Right cardiac atrium (tissue), 5 donors: ENCODE data around the gene TMEM135. TPM values are rescaled to one million over a fixed set of nuclear protein-coding genes. Genes with fewer than 3 reads are reported as not detected.
A peak's percentile ranks its signal among the peaks of the same experiment; 100 is the strongest.

ENCODE experiments used
- ATAC-seq, 2 donors: fragments of 200-7000 bp; cut with Tn5 transposase; one replicate each; pipeline versions ENCODE4 v1.8.0 to v1.9.1; 2020; ENCODE audit warnings: moderate library complexity in 2 of 2, mild to moderate bottlenecking in 1 of 2
- DNase-seq, 3 donors: peaks; one replicate each; pipeline ENCODE4 v3.0.0-alpha.2; 2020
- H3K27ac ChIP-seq: one replicate; pipeline ENCODE4 v1.5.1; 2013; ENCODE audit warnings: mild to moderate bottlenecking, low read length, control low read depth, moderate library complexity
- H3K27me3 ChIP-seq: one replicate; pipeline ENCODE4 v1.6.1; 2013; ENCODE audit not compliant: control insufficient read depth, insufficient read depth
- H3K4me1 ChIP-seq: one replicate; pipeline ENCODE4 v1.6.1; 2013; ENCODE audit warnings: low read length; ENCODE audit not compliant: control insufficient read depth, insufficient read depth
- H3K4me3 ChIP-seq: one replicate; pipeline ENCODE4 v1.5.1; 2013; ENCODE audit warnings: low read length, control low read depth
- H3K9me3 ChIP-seq: one replicate; pipeline ENCODE4 v1.6.1; 2013; ENCODE audit warnings: low read length; ENCODE audit not compliant: control insufficient read depth
- WGBS: extraction: QIAGEN DNeasy Blood & Tissue Kit; methylation state at CpG from one replicate; pipeline ENCODE4 v1.1.7; 2013; 5-methylcytosine and 5-hydroxymethylcytosine counted together
- intact Hi-C, 4 donors: fragments of 100-400 bp; cut with DNase I; formaldehyde crosslinking; loops; one replicate each; pipeline versions ENCODE4 v1.11.0 to v1.14.0; 2022 to 2023
- polyA plus RNA-seq: library from polyadenylated mRNA; stranded (reverse); fragments of 200-250 nt; gene quantifications from one replicate; pipeline ENCODE4 v1.2.3, GENCODE V29; 2013
- total RNA-seq, 4 donors: library from RNA; stranded (reverse); fragmentation: NEBNext Ultra II Directional; extraction: Animal tissue kit (Norgen Biotek cat#: 25700); gene quantifications; one replicate each; pipeline ENCODE4 v1.2.1, GENCODE V29; 2021
- donor health status: healthy with polysubstance abuse.
- donor health status: DM: no; HTN: yes; CAD: no.
- donor health status: DM: no; HTN: no; CAD: no.
- donor health status: DM: no; HTN: yes; CAD: no; lungs with severe emphysema.
- donor health status: DM: yes; HTN: yes; CAD: no.

The TMEM135 gene
- total and polyA plus RNA-seq, 5 donors: 5.7 to 24.1 (median 18.0) TPM

GRCh38 chr11:87228820-87229219, 191.1 kb downstream of the TMEM135 start:
- WGBS: 84% methylated on average over 2 of the region's 2 CpGs
- DNase-seq (no peak), ATAC-seq (no peak)
- H3K4me3 ChIP-seq: no peak overlapping the region
- H3K4me1 ChIP-seq: no peaks in the 10 kb centered on the region
- H3K27ac ChIP-seq: no peak overlapping the region
- H3K9me3 ChIP-seq: no peaks in the 10 kb centered on the region
- H3K27me3 ChIP-seq: no peaks in the 10 kb centered on the region
- intact Hi-C loops: no loop called here

DNA sequence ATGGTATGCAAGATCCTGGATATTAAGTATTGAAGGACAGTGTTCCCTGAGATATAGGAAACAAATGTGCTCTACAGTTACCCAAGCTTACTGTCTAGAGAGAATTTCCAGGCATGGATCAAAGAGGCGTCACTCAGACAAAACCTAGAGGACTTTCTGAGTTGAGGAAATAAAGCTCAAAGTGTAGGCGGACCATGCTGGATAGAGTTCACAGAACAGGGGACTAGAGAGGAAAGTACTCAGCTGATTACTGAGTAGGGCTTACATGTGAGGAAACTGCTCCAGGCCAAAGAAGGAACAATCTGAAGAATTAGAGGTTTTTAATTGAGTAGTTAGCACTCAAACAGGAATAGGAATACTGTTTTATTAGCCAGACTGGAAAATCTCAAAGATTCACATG, 193.3 kb downstream of the TMEM135 start:
- Histone ChIP-seq H3K27me3 (no peaks in the 10 kb centered on the region), H3K27ac (no peak overlapping the region), H3K4me3 (no peak overlapping the region), H3K9me3 (no peaks in the 10 kb centered on the region), H3K4me1 (no peaks in the 10 kb centered on the region)
- 98% methylated on average over 2 of the region's 2 CpGs for WGBS
- no peak for DNase-seq
- ATAC-seq: no peak
- intact Hi-C loops: no loop called here

GRCh38 chr11:87232320-87232719, 194.6 kb downstream of the TMEM135 start:
- Histone ChIP-seq H3K4me3 (no peak overlapping the region), H3K27me3 (no peaks in the 10 kb centered on the region), H3K9me3 (no peaks in the 10 kb centered on the region), H3K27ac (no peak overlapping the region), H3K4me1 (no peaks in the 10 kb centered on the region)
- DNase-seq: no peak
- intact Hi-C loops: no loop called here
- 98% methylated on average over 1 of the region's 1 CpG for WGBS
- no peak for ATAC-seq

DNA sequence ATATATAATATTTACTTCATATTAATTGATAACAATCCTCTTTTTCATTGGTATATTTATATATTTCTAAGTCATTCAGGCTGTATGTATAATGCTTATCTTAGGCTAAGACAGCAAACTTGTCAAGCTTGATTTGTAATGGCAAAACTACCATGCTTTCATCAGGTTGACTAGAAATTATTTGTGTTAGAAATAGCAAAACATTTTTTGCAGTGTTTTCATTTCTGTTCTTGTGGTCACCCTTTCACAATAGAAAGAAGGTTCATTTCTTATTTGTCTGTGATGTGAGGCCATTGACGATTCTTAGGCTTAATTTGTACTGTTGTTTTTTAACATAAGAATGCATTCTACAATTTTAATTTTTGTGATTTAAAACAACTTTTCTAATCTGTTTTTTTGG, 197.6 kb downstream of the TMEM135 start:
- H3K27me3 ChIP-seq: no peaks in the 10 kb centered on the region
- intact Hi-C loops: no loop called here
- DNase-seq (no peak), ATAC-seq (no peak)
- H3K4me1 ChIP-seq: no peaks in the 10 kb centered on the region
- no peak overlapping the region for H3K4me3 ChIP-seq
- no peaks in the 10 kb centered on the region for H3K9me3 ChIP-seq
- H3K27ac ChIP-seq: no peak overlapping the region
- WGBS: 86% methylated on average over 1 of the region's 1 CpG

- intact Hi-C loops: no loop called here
These were observed 198.6 kb downstream of the TMEM135 start for GRCh38 chr11:87236368-87236767.

GRCh38 chr11:87239001-87239400, 201.3 kb downstream of the TMEM135 start:
- intact Hi-C loops: no loop called here
- no peaks in the 10 kb centered on the region for H3K4me1 ChIP-seq
- H3K4me3 ChIP-seq: no peak overlapping the region
- DNase-seq (no peak), ATAC-seq (peak; percentile 61 to 71)
- no peak overlapping the region for H3K27ac ChIP-seq
- no peaks in the 10 kb centered on the region for H3K27me3 ChIP-seq
- 35% methylated on average over 2 of the region's 2 CpGs for WGBS
- H3K9me3 ChIP-seq: no peaks in the 10 kb centered on the region

More at GRCh38 chr11:87236368-87236767, 198.6 kb downstream of the TMEM135 start:
- Histone ChIP-seq H3K27me3 (no peaks in the 10 kb centered on the region), H3K9me3 (no peaks in the 10 kb centered on the region), H3K27ac (no peak overlapping the region), H3K4me1 (no peaks in the 10 kb centered on the region), H3K4me3 (no peak overlapping the region)
- ATAC-seq (no peak), DNase-seq (no peak)
- 86% methylated on average over 2 of the region's 2 CpGs for WGBS

DNA sequence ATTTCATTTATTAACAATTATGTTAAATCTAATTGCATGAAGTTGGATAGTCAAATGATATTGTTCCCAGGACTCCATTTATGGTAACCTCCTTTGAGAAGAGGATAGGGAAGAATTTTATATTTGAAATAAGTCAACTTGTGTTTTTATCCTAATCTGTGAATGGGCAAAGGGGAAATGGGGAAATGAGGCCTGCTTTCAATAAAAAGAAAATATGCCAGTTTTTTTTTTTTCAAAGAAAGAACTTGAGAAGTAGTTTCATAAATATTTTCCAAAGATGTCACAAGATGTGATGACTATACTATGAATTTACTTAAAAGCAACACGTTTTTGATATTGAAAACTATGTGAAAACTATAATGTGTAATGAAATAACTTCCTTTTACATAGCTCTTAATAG, 201.8 kb downstream of the TMEM135 start:
- Histone ChIP-seq H3K9me3 (no peaks in the 10 kb centered on the region), H3K27me3 (no peaks in the 10 kb centered on the region), H3K4me1 (no peaks in the 10 kb centered on the region), H3K4me3 (no peak overlapping the region), H3K27ac (no peak overlapping the region)
- ATAC-seq (no peak), DNase-seq (no peak)
- WGBS: 49% methylated on average over 1 of the region's 1 CpG
- intact Hi-C loops: no loop called here

GRCh38 chr11:87251560-87251959, 213.8 kb downstream of the TMEM135 start:
- intact Hi-C loops: no loop called here
- no peaks in the 10 kb centered on the region for H3K27me3 ChIP-seq
- 90% methylated on average over 4 of the region's 4 CpGs for WGBS
- peaks cover 3% of the 10 kb centered on the region for H3K4me1 ChIP-seq
- DNase-seq (no peak), ATAC-seq (no peak)
- H3K9me3 ChIP-seq: no peaks in the 10 kb centered on the region
- no peak overlapping the region for H3K27ac ChIP-seq
- no peak overlapping the region for H3K4me3 ChIP-seq

GRCh38 chr11:87252869-87253268, 215.1 kb downstream of the TMEM135 start:
- Histone ChIP-seq H3K27me3 (no peaks in the 10 kb centered on the region), H3K27ac (no peak overlapping the region), H3K9me3 (no peaks in the 10 kb centered on the region), H3K4me1 (peaks cover 3% of the 10 kb centered on the region), H3K4me3 (no peak overlapping the region)
- ATAC-seq (no peak), DNase-seq (no peak)
- intact Hi-C loops: no loop called here

DNA sequence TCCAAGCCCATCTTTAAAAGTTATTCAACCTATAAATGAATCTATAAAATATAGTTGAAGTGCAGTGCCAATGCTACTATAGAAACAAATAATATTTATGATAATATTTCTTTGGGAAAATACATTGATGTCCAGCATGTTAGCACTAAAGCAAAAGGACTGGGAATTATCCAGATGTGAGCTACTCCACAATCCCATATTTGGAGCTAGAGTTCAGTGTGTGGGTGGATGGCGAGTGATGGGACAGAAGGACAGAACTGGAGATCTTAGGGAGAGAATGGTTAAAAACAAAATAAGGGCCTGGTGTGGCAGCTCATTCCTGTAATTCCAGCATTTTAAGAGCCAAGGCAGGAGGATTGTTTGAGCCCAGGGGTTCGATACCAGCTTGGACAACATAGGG, 216.8 kb downstream of the TMEM135 start:
- DNase-seq: no peak

DNA sequence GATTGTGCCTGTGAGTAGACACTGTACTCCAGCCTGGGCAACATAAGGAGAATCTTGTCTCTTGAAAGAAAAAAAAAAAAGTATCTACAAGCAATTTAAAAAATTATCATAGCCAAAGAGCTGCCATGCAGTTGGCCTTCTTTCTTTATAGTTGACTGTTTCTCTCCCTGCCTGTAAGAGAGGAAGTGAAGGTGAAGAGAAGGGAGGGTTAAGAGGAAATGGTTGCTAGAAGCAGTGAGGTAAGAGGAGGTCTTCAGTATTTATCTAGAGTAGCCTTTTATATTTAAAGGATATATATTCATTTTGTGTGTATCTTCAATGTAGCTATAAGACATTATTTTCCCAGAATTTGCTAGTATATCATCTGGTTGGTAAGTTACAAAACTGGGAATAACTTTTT, 217.9 kb downstream of the TMEM135 start:
- ATAC-seq (no peak), DNase-seq (no peak)
- Histone ChIP-seq H3K27ac (no peak overlapping the region), H3K4me1 (peaks cover 7% of the 10 kb centered on the region), H3K27me3 (no peaks in the 10 kb centered on the region), H3K4me3 (no peak overlapping the region), H3K9me3 (no peaks in the 10 kb centered on the region)
- intact Hi-C loops: no loop called here

More for the DNA sequence above, 216.8 kb downstream of the TMEM135 start:
- Histone ChIP-seq H3K27me3 (no peaks in the 10 kb centered on the region), H3K4me1 (peaks cover 7% of the 10 kb centered on the region), H3K4me3 (no peak overlapping the region), H3K9me3 (no peaks in the 10 kb centered on the region), H3K27ac (no peak overlapping the region)
- 76% methylated on average over 2 of the region's 2 CpGs for WGBS
- intact Hi-C loops: no loop called here
- no peak for ATAC-seq

DNA sequence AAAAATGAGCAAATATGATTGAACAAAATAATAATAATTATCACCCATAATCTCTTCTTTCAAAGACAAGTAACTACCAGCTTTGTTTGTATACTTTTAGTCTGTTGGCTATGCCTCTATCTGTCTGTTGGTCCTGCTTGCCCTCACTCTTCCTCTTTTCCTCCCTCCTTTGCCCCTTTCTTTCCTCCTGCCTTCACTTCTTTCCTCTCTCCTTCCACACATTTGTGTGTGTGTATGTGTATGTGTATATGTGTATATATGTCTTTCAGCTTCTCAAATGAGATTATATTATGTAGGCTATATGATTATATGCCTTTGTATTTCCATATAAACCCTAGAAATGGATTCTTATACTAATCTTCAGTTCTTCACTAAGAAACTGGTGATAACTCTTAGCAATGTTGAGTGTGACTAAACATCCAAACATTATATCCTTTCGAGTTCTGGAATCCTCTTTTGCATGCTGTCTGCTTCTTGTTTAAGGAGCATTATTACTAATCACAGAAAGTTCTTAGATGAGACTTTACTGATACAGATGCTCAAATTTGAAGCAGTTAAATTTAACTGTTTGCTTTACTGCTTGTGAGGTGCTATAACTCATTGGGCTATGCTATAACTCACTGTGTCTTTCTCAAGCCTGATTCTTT, 219.1 kb downstream of the TMEM135 start:
- WGBS: 50% methylated on average over 1 of the region's 1 CpG
- no peaks in the 10 kb centered on the region for H3K9me3 ChIP-seq
- peaks cover 9% of the 10 kb centered on the region for H3K4me1 ChIP-seq
- H3K27ac ChIP-seq: no peak overlapping the region
- intact Hi-C loops: no loop called here
- no peaks in the 10 kb centered on the region for H3K27me3 ChIP-seq
- H3K4me3 ChIP-seq: no peak overlapping the region
- DNase-seq: no peak
- ATAC-seq: no peak
